GM10266 (cell line): Measurements from ENCODE around the gene ADAMTS2.

Source experiments
- DNase-seq: peaks from one replicate; pipeline ENCODE4 v3.0.0; 2012; ENCODE audit errors: extremely low spot score
- CTCF ChIP-seq: IDR thresholded peaks from 2 replicates; pipeline ENCODE4 v1.5.1; 2012; ENCODE audit warnings: mild to moderate bottlenecking, low read depth; ENCODE audit not compliant: control insufficient read depth, insufficient read depth; ENCODE audit errors: missing control alignments

The ADAMTS2 gene

GRCh38 chr5:179166886-179167841 lies 178.1 kb downstream of the ADAMTS2 start:
- peak; percentile 57 for DNase-seq
- TF ChIP-seq CTCF: peak; percentile 58

- DNase-seq: no peak
- no peak for TF ChIP-seq CTCF
Observed at GRCh38 chr5:179166171-179166885, 178.9 kb downstream of the ADAMTS2 start.

GRCh38 chr5:179165421-179166170 lies 179.7 kb downstream of the ADAMTS2 start:
- no peak for DNase-seq
- no peak for TF ChIP-seq CTCF

- DNase-seq: no peak
- no peak for TF ChIP-seq CTCF
Observed at GRCh38 chr5:179164331-179165311, 180.6 kb downstream of the ADAMTS2 start.

- no peak for DNase-seq
- no peak for TF ChIP-seq CTCF
Observed at GRCh38 chr5:179163236-179164155, 181.8 kb downstream of the ADAMTS2 start.
